Hematopoietic multipotent progenitor cell (in vitro differentiated cells): Measurements from ENCODE around the gene GOLGA7B. TPM values are rescaled to one million over a fixed set of nuclear protein-coding genes. Genes with fewer than 3 reads are reported as not detected.

ENCODE experiments used
- DNase-seq, 3 donors: peaks; one replicate each; pipeline ENCODE4 v3.0.0-alpha.2; 2011 to 2015; ENCODE audit warnings: low read depth in 2 of 3, low spot score in 2 of 3
- total RNA-seq: library from RNA; depleted of rRNA; stranded (reverse); fragments of >200 nt; gene quantifications from one replicate; pipeline ENCODE4 v1.2.3, GENCODE V29; 2012

The GOLGA7B gene
- total RNA-seq, 1 donor, result under 0.01 TPM

DNA sequence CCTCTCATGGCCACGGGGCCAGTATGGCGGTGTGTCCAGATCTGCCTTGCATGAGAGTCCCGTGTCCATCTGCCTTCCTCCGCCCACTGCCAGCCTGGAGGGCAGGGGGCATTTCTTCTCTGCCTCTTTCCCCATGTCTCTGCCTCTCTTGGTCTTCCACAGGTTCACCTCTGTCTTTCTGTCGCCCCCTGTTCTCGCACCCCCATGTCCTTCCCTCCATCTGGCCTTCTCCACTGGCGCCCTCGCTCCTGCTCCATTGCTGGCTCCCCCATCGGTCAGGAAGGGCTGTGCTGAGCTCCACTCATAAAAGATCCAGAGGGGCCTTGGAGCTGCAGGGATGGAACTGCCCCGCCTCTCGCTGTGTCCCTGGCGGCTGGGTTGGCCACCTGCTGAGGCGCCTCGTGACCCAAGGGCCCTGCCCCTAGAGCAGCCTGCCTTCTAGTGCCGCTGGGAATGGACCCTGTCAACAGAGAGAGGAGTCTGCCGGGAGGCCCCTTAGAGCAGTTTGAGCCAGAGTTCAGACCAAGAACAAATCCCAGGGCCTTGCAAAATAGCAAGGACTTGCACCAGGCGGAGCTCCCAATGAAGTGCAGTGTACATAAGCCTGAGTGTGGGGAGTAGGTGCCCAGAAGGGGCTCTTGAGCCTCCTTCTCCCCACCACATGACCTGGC, 42.0 kb downstream of the GOLGA7B start:
- DNase-seq, result no peak

DNA sequence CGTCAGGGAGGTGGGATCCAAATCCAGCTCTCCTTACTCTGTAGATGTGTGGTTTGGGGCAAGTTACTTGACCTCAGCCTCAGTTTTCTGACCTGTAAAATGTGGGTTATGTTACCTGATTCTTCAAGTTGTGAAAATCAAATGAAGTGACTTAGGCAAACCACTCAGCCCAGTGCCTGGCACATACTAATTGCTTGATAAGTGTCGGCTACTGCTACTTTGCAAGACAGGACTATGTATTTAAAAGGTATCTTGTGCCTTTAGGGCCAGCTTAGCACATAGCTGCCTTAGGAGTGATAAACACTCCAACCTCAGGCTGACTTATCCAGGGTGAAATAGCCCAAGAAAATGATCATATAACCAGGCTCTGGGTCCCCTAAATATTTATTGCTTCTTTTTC, 42.9 kb downstream of the GOLGA7B start:
- DNase-seq, result no peak

DNA sequence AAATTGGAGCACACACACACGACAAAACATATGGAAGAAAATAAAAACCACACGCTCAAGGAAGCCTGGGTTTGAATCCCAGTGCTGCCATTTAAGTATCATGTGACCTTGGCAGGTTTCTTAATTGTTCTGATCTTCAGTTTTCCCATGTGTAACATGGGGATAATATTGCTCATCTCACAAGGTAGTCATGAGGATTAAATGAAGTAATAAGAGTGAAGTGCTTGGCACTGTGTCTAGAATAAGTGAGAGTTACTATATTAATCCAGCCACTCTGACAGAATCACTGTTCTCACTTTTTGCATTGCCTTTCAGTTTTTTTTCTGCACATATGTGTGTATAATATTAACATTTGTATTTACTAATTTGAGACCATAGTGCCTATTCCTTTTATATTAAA, 43.3 kb downstream of the GOLGA7B start:
- DNase-seq, result no peak

DNA sequence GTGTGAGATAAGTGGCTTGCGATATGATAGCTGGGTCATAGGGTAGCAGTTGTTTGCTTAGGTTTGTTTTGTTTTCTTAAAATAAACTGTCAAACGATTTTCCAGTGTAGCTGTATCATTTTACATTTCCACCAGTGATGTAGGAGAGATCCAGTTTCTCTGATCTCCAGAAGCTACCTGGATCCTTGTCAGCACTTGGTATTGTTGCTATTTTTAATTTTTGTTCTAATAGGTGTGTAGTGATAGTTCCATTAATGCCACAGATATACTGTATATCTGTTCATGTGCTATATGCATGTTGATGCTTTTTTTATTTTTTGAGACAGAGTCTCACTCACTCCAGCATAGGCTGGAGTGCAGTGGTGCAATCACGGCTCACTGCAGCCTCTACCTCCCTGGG, 44.4 kb downstream of the GOLGA7B start:
- no peak for DNase-seq

- DNase-seq, result no peak
These were observed 45.4 kb downstream of the GOLGA7B start for GRCh38 chr10:97895084-97895483.

DNA sequence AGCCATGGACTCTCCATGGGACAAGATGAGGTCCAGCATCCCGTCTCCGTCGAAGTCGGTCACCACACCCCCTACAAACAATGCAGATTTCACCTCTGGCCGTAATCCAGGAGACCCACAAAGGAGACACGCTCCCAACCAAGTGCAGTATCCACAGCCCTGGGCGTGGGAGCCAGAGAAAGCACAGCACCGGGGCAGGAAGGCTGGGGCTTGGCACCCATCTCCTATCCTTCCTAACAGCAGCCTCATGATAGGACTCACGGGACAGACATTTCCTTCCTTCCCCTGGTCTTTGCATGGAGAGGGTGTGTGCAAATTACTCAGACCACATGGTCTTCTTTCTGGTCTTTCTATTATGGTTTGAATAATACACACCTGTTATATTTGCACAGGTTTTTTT, 46.3 kb downstream of the GOLGA7B start:
- no peak for DNase-seq

DNA sequence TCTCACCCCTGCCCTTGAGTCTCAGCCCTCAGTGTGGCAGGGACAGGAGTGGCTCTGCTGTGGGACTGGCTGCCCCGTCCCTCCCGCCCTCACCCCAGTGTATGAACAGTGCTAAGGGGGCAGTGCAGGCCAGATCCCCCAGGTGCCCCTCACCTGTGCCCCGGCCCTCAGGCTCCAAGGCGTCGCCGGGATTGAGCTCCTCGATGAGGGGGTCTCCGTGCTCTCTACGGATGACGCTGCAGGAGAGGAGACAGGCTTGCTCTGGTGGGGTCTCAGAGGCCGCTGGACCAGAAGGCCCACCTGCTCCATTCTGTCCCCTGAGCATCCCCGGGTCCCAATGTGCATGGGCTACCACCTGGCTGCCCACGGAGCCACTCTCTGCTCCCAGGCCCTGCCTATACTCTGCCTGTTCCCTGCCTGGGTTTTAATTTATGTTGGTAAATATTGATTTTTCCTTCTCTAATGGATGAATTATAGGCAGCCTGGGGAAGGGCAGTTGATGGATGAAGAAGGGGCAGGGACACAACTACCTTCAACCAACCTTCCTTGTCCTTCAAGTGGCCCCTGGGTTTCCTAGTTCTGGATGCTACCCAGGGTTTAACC, 47.2 kb downstream of the GOLGA7B start:
- DNase-seq, result no peak

DNA sequence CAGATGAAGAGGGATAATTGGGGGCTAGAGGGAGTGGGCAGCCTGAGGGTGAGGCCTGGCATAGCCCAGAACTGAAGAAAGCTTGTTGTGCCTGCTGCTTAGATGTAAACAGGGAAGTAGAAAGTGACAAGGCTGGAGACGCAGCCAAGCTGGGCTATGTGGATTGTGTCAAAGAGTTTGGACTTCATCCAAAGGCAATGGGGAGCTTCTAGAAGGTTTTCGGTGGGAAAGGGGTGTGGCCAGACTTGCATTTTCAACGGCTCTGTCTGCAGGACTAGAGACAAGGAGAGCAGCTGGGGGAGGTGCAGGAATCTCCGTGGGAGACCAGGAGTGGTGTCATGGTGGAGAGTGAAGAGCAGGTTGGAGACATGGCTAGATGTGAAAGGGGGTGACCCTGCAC, 48.8 kb downstream of the GOLGA7B start:
- no peak for DNase-seq

GRCh38 chr10:97901381-97901780, 51.7 kb downstream of the GOLGA7B start:
- no peak for DNase-seq

- DNase-seq, result no peak
These were observed 53.7 kb downstream of the GOLGA7B start for GRCh38 chr10:97903128-97904017.

DNA sequence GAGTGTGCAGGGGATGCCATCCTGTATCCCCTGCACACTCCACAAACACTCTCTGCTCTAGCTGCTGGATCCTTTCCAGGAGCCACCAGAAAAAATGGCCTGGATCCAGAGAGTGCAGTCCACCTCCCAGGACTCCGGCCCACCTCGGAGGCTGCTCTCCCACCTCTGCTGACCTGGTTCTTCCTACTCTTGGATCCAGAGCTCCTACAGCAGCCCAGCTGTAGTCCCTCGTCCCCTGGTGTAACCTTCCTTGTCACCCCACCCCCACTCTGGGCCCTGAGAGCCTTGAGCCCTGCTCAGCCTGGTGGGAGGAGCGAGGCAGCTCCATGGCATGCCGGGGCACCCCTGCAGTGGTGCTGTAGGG, 54.4 kb downstream of the GOLGA7B start:
- DNase-seq, result no peak

- DNase-seq, result no peak
These were observed 54.9 kb downstream of the GOLGA7B start for GRCh38 chr10:97904576-97904975.

GRCh38 chr10:97905276-97905675, 55.6 kb downstream of the GOLGA7B start:
- no peak for DNase-seq

- DNase-seq, result no peak
These were observed 57.6 kb downstream of the GOLGA7B start for GRCh38 chr10:97907211-97907610.

DNA sequence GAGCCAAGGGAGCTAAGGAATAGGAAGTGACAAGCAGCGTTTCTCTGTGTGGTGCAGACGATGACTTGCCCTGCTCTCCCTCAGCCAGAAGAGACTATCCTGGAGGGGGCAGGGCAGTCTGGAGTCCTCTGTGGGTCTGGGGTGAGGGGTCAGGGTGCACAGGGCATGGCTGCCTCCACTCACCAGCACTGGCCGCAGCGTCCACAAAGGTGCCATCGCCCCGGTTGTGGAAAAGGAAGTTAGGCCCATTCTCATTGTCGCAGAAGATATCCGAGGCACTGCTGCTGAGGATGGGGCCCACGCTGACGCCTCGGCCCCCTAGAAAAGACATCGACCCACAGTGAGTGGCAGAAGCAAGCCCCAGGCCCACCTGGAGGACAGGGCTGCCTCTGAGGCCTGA, 58.2 kb downstream of the GOLGA7B start:
- DNase-seq, result no peak

DNA sequence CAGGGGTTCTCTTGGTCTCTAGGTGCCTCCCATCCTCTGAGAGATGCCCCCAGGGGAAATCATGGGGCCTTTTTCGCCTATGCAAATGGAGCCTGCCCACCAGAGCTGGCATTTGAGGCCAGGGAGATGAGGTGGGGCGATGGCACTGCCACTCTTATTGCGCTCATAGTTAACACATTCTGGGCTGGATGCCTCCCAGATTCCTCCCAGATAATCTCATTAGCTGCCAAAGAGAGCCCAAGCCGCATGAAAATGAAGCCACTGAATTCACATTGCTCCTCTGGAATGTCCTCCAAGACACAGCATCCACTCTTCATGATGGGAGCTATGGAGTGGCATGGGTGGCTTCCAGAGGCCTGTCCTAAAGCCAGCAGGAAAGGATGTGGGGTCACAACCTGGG, 61.0 kb downstream of the GOLGA7B start:
- no peak for DNase-seq

DNA sequence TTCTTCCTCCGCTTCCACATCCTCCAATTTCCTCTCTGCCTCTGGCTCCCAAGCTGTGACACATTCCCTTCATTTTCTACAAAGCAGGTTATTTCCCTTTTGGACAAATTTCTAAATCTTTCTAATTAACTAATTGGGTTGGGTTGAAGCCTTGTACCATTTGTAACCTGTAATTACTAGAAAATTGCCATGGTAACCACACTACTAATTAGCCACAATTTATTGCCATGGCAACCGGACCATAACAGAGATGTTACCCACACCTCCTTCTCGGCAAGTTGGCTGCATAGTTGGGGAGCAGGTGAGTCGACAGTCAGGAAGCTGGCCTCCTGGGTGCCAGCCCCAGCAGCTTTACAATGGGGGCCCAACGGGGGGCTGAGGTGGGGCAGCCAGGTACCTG, 61.6 kb downstream of the GOLGA7B start:
- no peak for DNase-seq

DNA sequence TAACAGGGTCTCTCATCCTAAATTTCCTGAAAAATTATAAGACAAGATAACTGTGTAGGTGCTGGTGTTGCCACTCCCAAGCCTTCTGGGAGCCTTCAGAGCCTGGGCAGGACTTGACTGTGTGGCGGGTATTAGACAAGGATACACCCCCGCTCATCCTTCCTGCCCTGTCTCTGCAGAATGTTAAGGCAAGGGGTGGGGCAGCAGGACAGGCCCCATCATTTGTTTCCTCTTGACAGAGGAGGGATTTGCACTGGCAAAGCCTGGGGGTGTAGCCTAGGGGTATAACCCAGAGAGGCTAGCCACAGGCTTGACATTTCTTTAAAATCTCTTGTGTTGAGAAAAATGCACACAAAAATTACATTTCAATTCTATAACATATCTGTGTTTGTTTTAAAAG, 63.5 kb downstream of the GOLGA7B start:
- DNase-seq, result no peak

DNA sequence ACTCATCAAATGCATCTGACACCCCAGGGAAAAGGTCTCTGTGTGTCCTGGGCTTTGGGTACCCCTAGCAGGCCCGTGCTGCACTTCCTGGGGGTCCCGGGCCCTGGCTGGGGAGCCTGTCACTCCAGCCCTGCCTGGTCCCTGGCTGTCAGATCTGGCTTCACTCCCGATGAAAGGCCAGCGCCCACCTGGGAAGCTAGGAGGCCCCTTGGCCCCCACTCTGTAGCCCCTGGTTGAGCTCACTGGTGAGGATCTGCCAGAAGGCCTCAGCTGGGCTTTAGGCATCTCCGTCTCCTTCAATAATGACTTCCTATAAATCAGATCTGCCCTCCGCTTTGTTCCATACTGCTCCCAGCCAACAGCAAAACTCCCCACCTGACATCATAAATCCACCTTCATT, 64.0 kb downstream of the GOLGA7B start:
- no peak for DNase-seq

DNA sequence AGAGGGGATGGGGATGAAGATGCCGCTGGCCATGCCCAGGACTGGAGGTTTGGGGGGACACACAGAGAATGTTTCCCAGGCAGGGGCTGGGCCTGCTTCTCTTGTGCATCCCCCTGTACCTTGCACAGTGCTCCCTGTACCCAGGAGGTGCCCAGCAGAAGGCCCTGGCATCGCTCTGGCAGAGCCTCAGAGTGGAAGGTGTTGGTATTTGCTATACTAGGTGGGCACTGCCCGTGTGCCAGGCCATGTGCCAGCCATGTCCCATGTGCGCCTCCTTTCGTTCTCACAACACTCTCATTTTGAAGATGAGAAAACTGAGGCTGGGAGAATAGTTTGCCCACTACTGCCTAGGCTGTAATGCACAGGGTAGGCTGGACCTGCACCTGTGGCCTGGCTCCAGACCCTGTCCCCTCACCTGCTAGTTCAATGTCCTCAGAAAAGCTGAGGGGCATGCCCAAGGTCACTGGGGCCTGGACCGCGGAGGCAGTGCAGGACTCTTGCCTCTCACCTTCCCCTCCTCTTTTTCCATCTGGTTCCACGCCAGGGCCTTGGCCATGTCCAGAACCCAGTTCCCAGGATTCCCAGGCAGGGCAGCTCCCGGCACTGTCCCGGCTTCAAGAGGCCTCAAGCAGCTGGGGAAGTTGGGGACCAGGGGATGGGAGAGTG, 64.7 kb downstream of the GOLGA7B start:
- no peak for DNase-seq

DNA sequence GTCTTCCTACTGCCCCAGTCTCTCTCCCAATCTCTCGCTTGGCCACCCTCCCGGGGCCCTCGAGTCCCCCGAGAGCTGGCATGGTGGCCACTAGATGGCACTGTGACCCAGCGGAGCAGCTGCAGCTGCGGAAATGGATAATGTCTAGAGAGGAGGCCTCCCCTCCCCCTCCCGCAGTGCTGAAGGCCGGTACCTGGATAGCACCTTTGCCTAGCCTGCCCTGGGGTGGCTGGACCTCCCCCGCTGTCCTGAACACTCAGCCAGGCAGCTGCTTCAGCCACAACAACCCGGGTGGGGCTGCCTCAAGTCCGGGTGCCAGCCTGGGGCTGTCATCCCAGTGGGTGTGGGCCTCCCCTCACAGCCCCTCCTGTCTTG, 65.2 kb downstream of the GOLGA7B start:
- peak; percentile 49 to 72 (median 60) for DNase-seq
